ENCODE data around the gene THADA.

Gene THADA

GRCh38 chr2:43269074-43269572 is 326.7 kb downstream of the THADA start:
- DNase-seq = no peak

GRCh38 chr2:43268066-43268953 is 327.5 kb downstream of the THADA start:
- no peak for DNase-seq

GRCh38 chr2:43267381-43267780 is 328.5 kb downstream of the THADA start:
- no peak for DNase-seq

- no peak for DNase-seq
These were observed 329.1 kb downstream of the THADA start for GRCh38 chr2:43266711-43267111.

GRCh38 chr2:43265421-43265820 is 330.4 kb downstream of the THADA start:
- DNase-seq = no peak

GRCh38 chr2:43265001-43265400 is 330.8 kb downstream of the THADA start:
- DNase-seq = no peak

GRCh38 chr2:43262951-43263350 is 332.9 kb downstream of the THADA start:
- DNase-seq = no peak

GRCh38 chr2:43262239-43262638 is 333.6 kb downstream of the THADA start:
- no peak for DNase-seq

- no peak for DNase-seq
These were observed 336.3 kb downstream of the THADA start for GRCh38 chr2:43259512-43259911.

GRCh38 chr2:43258547-43259156 is 337.2 kb downstream of the THADA start:
- no peak for DNase-seq

- DNase-seq = no peak
These were observed 340.4 kb downstream of the THADA start for GRCh38 chr2:43255296-43255910.

GRCh38 chr2:43254331-43254730 is 341.5 kb downstream of the THADA start:
- no peak for DNase-seq

GRCh38 chr2:43251171-43251731 is 344.6 kb downstream of the THADA start:
- DNase-seq = no peak

- DNase-seq = no peak
These were observed 345.8 kb downstream of the THADA start for GRCh38 chr2:43250015-43250414.

GRCh38 chr2:43248621-43249020 is 347.2 kb downstream of the THADA start:
- no peak for DNase-seq

GRCh38 chr2:43246641-43247040 is 349.2 kb downstream of the THADA start:
- DNase-seq = no peak

- DNase-seq = no peak
These were observed 354.3 kb downstream of the THADA start for GRCh38 chr2:43241558-43241957.

- no peak for DNase-seq
These were observed 355.1 kb downstream of the THADA start for GRCh38 chr2:43240766-43241150.

GRCh38 chr2:43239981-43240765 is 355.7 kb downstream of the THADA start:
- no peak for DNase-seq

GRCh38 chr2:43238813-43239212 is 357.0 kb downstream of the THADA start:
- no peak for DNase-seq

GRCh38 chr2:43238176-43238575 is 357.7 kb downstream of the THADA start:
- no peak for DNase-seq
